Astrocyte (in vitro differentiated cells and primary cell): ENCODE measurements around the gene ZBTB11. TPM values are rescaled to one million over a fixed set of nuclear protein-coding genes. Genes with fewer than 3 reads are reported as not detected.

Experiments
- DNase-seq: peaks from one replicate; pipeline ENCODE4 v3.0.0-alpha.2; 2010; ENCODE audit warnings: low read depth
- FAIRE-seq: peaks from 2 replicates; lab custom pipeline; 2011; peaks lifted over from hg19 to GRCh38; lab: Jason Lieb, UNC
- H2AFZ ChIP-seq: 2 replicates; pipeline ENCODE4 v1.6.0; 2012; ENCODE audit warnings: low read depth, low read length, inconsistent platforms
- H3K27ac ChIP-seq: 2 replicates; pipeline ENCODE4 v1.5.1; 2011; ENCODE audit warnings: low read depth, low read length, inconsistent platforms
- H3K27me3 ChIP-seq: 2 replicates; pipeline ENCODE4 v1.6.0; 2011; ENCODE audit warnings: low read length, inconsistent platforms; ENCODE audit not compliant: insufficient read depth
- H3K36me3 ChIP-seq: 2 replicates; pipeline ENCODE4 v1.5.1; 2011; ENCODE audit warnings: low read length, inconsistent platforms; ENCODE audit not compliant: insufficient read depth
- H3K4me1 ChIP-seq: 2 replicates; pipeline ENCODE4 v1.5.1; 2011; ENCODE audit warnings: low read length, inconsistent platforms; ENCODE audit not compliant: insufficient read depth
- H3K4me2 ChIP-seq: 2 replicates; pipeline ENCODE4 v1.6.0; 2012; ENCODE audit warnings: low read length, inconsistent platforms
- H3K4me3 ChIP-seq: 2 replicates; pipeline ENCODE4 v1.5.1; 2011; ENCODE audit warnings: low read depth, mild to moderate bottlenecking, low read length, inconsistent platforms; ENCODE audit not compliant: insufficient read depth
- H3K79me2 ChIP-seq: 2 replicates; pipeline ENCODE4 v1.6.0; 2012; ENCODE audit warnings: mild to moderate bottlenecking, low read length, inconsistent platforms; ENCODE audit not compliant: insufficient read depth
- H3K9ac ChIP-seq: 2 replicates; pipeline ENCODE4 v1.6.0; 2012; ENCODE audit warnings: mild to moderate bottlenecking, low read length, inconsistent platforms
- H3K9me3 ChIP-seq: 2 replicates; pipeline ENCODE4 v1.5.1; 2012; ENCODE audit warnings: low read depth, mild to moderate bottlenecking, low read length, inconsistent platforms; ENCODE audit not compliant: insufficient read depth
- H4K20me1 ChIP-seq: 2 replicates; pipeline ENCODE4 v1.6.0; 2012; ENCODE audit warnings: low read length, inconsistent platforms; ENCODE audit not compliant: insufficient read depth
- H3K27ac Mint-ChIP-seq: one replicate; pipeline ENCODE4 v1.8.0; 2021; ENCODE audit warnings: mild to moderate bottlenecking, mixed read lengths; ENCODE audit not compliant: unreplicated experiment
- H3K27me3 Mint-ChIP-seq: one replicate; pipeline ENCODE4 v1.8.0; 2021; ENCODE audit warnings: low read depth, mixed read lengths; ENCODE audit not compliant: unreplicated experiment
- H3K36me3 Mint-ChIP-seq: one replicate; pipeline ENCODE4 v1.8.0; 2021; ENCODE audit warnings: low read depth, mixed read lengths; ENCODE audit not compliant: unreplicated experiment
- H3K4me1 Mint-ChIP-seq: one replicate; pipeline ENCODE4 v1.8.0; 2021; ENCODE audit warnings: low read depth, mixed read lengths; ENCODE audit not compliant: unreplicated experiment
- H3K4me3 Mint-ChIP-seq: one replicate; pipeline ENCODE4 v1.8.0; 2021; ENCODE audit warnings: mild to moderate bottlenecking, moderate library complexity, mixed read lengths; ENCODE audit not compliant: unreplicated experiment
- H3K9me3 Mint-ChIP-seq: one replicate; pipeline ENCODE4 v1.8.0; 2021; ENCODE audit warnings: mild to moderate bottlenecking, mixed read lengths; ENCODE audit not compliant: unreplicated experiment
- EZH2 ChIP-seq: IDR thresholded peaks from 2 replicates; pipeline ENCODE4 v1.6.1; 2012; ENCODE audit warnings: mild to moderate bottlenecking, low read length, inconsistent platforms; ENCODE audit not compliant: insufficient read depth
- total RNA-seq: library from RNA; stranded (reverse); gene quantifications from 2 replicates; pipeline ENCODE4 v1.2.1, GENCODE V29; 2021
- TF ChIP-seq, protein P1 (sequence below): IDR thresholded peaks from 2 replicates; pipeline ENCODE4 v1.5.1; 2011; ENCODE audit warnings: low read depth, mild to moderate bottlenecking, inconsistent platforms, low read length, moderate library complexity; ENCODE audit not compliant: insufficient read depth

ZBTB11 gene
- total RNA-seq, 1 donor from 2014 or later: 20.9 TPM

DNA sequence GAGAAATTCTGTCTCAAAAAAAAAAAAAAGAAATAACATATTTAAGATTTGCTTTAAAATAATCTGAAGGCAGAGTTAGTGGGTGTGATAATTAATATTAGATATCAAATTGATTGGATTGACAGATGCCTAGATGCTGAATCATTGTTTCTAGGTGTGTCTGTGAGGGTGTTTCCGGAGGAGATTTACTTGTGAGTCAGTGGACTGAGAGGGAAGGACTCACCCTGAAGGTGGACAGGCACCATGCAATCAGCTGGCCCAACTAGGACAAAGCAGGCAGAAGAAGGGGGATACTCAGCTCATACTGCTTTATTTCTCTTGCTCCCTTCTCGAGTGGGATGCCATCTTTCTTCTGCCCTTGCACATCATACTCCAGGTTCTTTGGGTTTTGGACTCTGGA is 26.2 kb upstream of the ZBTB11 start:
- Histone ChIP-seq H3K27ac (no peak overlapping the region), H3K4me1 (peaks cover 3% of the 10 kb centered on the region), H3K9ac (no peak overlapping the region), H3K79me2 (no peaks in the 10 kb centered on the region), H3K36me3 (no peaks in the 10 kb centered on the region), H3K4me3 (no peak overlapping the region), H3K9me3 (no peaks in the 10 kb centered on the region), H2AFZ (peak overlapping the region; percentile 64), H3K4me2 (no peak overlapping the region), H4K20me1 (no peaks in the 10 kb centered on the region), H3K27me3 (no peaks in the 10 kb centered on the region)
- no peak overlapping the region for H3K4me3 Mint-ChIP-seq
- FAIRE-seq: no peak
- TF ChIP-seq, protein P1, sequence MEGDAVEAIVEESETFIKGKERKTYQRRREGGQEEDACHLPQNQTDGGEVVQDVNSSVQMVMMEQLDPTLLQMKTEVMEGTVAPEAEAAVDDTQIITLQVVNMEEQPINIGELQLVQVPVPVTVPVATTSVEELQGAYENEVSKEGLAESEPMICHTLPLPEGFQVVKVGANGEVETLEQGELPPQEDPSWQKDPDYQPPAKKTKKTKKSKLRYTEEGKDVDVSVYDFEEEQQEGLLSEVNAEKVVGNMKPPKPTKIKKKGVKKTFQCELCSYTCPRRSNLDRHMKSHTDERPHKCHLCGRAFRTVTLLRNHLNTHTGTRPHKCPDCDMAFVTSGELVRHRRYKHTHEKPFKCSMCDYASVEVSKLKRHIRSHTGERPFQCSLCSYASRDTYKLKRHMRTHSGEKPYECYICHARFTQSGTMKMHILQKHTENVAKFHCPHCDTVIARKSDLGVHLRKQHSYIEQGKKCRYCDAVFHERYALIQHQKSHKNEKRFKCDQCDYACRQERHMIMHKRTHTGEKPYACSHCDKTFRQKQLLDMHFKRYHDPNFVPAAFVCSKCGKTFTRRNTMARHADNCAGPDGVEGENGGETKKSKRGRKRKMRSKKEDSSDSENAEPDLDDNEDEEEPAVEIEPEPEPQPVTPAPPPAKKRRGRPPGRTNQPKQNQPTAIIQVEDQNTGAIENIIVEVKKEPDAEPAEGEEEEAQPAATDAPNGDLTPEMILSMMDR: no peak
- TF ChIP-seq EZH2: no peak
- H3K36me3 Mint-ChIP-seq: peaks cover 2% of the 10 kb centered on the region
- H3K9me3 Mint-ChIP-seq: no peaks in the 10 kb centered on the region
- no peaks in the 10 kb centered on the region for H3K4me1 Mint-ChIP-seq
- no peaks in the 10 kb centered on the region for H3K27me3 Mint-ChIP-seq
- peak; percentile 14 for DNase-seq
- H3K27ac Mint-ChIP-seq: no peak overlapping the region

GRCh38 chr3:101702726-101703125 is 25.8 kb upstream of the ZBTB11 start:
- peaks cover 2% of the 10 kb centered on the region for H3K36me3 Mint-ChIP-seq
- H3K4me1 Mint-ChIP-seq: no peaks in the 10 kb centered on the region
- peaks cover 3% of the 10 kb centered on the region for H3K4me1 ChIP-seq
- H3K9me3 ChIP-seq: no peaks in the 10 kb centered on the region
- H3K36me3 ChIP-seq: no peaks in the 10 kb centered on the region
- no peak overlapping the region for H3K27ac Mint-ChIP-seq
- no peak overlapping the region for H3K4me3 ChIP-seq
- no peak overlapping the region for H3K4me3 Mint-ChIP-seq
- H3K9ac ChIP-seq: no peak overlapping the region
- H2AFZ ChIP-seq: no peak overlapping the region
- no peaks in the 10 kb centered on the region for H3K27me3 Mint-ChIP-seq
- H3K4me2 ChIP-seq: no peak overlapping the region
- H3K27ac ChIP-seq: no peak overlapping the region
- H3K79me2 ChIP-seq: no peaks in the 10 kb centered on the region
- no peaks in the 10 kb centered on the region for H3K27me3 ChIP-seq
- TF ChIP-seq, protein P1: no peak
- no peak for TF ChIP-seq EZH2
- H4K20me1 ChIP-seq: no peaks in the 10 kb centered on the region
- DNase-seq (no peak), FAIRE-seq (no peak)
- no peaks in the 10 kb centered on the region for H3K9me3 Mint-ChIP-seq

DNA sequence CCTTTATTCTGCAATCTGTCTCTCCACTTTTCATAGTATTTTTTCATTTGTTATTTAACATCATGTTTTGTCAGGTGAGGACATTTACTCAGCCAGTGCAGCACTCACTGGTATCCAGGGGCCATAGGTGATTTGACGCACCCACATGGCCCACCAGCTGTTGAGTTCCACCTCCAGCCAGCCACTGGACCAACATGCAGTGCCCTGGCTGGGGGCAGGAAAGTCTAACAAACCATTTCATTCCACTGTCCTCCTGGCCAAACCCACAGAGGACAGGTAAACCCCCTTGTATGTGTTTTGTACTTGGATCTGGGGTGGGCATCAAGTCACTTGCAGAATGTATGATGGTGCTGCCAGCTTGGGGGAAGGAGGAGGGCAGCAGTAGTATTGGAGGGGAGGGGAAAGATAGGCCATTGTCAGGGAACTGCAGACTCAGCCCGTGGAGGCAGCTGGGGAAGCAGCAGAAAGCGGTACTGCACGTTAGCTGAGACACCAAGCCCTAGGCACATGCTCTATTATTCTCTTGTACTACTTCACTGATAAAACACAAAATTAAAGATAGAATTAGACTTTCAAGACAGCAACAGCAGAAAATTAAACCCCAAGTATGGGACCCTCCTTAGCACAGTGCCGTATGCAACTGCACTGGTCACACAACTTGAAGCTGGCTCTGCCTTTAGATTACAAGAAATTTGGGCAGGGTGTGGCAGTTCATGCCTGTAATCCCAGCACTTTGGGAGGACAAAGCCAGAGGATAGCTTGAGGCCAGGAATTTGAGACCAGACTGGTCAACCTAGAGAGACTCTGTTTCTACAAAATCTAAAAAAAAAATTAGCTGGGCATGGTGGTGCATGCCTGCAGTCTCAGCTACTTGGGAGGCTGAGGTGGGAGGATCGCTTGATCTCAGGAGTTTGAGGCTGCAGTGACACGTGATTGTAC is 25.0 kb upstream of the ZBTB11 start:
- no peak overlapping the region for H3K27ac Mint-ChIP-seq
- no peak for FAIRE-seq

More for the DNA sequence above, 25.0 kb upstream of the ZBTB11 start:
- Mint-ChIP-seq H3K4me3 (no peak overlapping the region), H3K36me3 (peaks cover 2% of the 10 kb centered on the region), H3K27me3 (no peaks in the 10 kb centered on the region), H3K4me1 (no peaks in the 10 kb centered on the region), H3K9me3 (no peaks in the 10 kb centered on the region)
- no peak overlapping the region for H3K4me3 ChIP-seq
- peaks cover 3% of the 10 kb centered on the region for H3K4me1 ChIP-seq
- H4K20me1 ChIP-seq: no peaks in the 10 kb centered on the region
- no peak overlapping the region for H3K27ac ChIP-seq
- no peak for TF ChIP-seq EZH2
- TF ChIP-seq, protein P1: no peak
- H3K9me3 ChIP-seq: no peaks in the 10 kb centered on the region
- H3K9ac ChIP-seq: no peak overlapping the region
- no peak overlapping the region for H2AFZ ChIP-seq
- H3K36me3 ChIP-seq: no peaks in the 10 kb centered on the region
- H3K4me2 ChIP-seq: no peak overlapping the region
- H3K79me2 ChIP-seq: no peaks in the 10 kb centered on the region
- H3K27me3 ChIP-seq: no peaks in the 10 kb centered on the region
- DNase-seq: no peak
